Pulmonary artery endothelial cell (primary cell): Measurements from ENCODE around the gene CHML. TPM values are rescaled to one million over a fixed set of nuclear protein-coding genes. Genes with fewer than 3 reads are reported as not detected.

Experiments
- DNase-seq: peaks from one replicate; pipeline ENCODE4 v3.0.0-alpha.2; 2011; ENCODE audit warnings: low read depth, low spot score
- total RNA-seq: library from RNA; depleted of rRNA; stranded (reverse); fragments of >200 nt; gene quantifications from 2 replicates; pipeline ENCODE4 v1.2.3, GENCODE V29; 2014

Gene CHML
- total RNA-seq, 1 donor from 2014 or later: 21.0 TPM

DNA sequence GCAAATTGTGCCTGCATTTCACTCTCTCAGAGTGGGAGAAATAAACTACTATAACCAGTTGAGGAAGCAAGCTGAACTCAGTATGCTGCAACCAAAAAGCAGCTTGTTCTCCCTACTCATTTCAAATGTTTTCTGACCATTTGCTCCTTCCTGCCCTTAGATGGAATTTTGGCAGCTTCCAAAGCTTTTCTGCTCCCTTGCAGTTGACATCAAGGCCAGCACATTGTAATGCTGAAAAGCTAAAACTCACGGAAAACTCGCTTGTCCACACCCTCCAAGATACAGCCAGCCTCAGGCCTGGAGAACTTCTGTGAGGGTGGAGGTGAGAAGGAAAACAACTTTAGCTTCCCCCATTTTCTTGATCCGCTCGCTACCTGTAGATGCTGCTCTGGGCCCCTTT, 5.0 kb upstream of the CHML start:
- DNase-seq: no peak

- DNase-seq: no peak
Observed at GRCh38 chr1:241644259-241644658, 4.1 kb upstream of the CHML start.

GRCh38 chr1:241642593-241642944, 2.4 kb upstream of the CHML start:
- no peak for DNase-seq

DNA sequence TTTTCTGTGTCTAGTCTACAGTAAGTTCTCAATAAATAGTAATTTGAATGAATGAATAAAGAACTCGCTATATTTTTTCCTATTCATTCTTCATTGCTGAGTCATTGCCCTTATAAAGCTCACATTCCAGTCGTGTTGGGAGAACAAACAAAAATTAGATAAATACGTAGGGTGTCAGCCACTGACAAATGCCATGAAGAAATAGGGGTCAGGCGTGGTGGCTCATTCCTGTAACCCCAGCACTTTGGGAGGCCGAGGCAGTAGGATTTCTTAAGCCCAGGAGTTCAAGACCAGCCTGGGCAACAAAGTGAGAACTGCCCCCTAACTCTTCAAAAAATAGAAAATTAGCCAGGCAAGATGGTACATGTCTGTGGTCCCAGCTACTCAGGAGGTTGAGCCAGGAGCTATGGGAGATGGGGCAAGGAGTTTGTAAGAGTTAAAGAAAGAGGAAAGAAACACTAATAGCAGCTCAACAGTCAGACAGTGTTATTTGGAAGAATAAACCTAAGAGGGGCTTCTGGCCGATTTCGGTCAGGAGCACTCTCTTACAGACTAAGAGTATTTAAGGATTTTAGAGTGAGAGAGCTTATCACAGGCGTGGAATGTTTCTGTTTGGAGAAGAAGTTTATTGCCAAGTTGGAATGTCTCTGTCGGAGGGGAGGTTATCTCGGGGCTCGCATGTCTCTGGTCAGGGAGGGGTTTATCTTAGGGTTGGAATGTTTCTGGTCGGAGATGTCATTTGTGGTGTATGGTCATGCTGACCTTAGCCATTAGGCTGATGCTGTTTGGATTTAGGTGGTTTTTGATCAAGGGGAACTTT, 1.8 kb upstream of the CHML start:
- DNase-seq: no peak

DNA sequence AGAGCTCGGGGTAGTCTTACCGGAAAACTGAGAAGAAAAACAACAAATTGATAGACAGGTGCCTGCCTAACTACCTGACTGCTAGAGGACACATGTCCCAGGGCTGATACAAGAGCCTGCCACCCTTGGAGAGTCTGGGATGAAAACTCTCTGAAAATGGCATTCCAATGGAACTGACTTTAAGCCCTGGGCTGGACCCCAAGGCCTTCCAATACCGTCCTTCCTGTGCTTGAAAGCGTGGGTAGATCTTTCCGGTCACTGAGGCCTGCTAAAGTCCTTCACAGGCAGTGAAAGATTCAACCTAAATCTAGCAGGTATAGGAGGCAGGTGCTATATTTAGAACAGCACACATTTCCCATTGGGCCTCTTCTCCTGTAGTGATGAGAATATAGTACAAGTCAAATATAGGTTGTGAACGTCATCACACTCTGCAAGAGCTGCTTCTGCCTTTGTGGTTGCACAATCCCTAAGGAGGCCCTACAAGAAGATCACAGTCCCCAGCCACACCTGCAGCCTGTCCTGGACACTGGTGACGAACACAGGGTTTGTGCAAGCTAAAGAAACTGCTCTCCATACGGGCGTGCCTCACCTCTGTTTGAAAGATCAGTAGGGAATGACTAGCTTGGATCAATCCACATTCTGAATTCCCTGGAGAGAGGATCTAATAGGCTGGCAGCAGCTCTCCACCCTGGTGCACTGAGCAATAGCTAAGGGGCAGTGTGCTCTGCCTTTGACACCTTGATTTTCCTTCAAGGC, 876 bp upstream of the CHML start:
- DNase-seq: no peak

DNA sequence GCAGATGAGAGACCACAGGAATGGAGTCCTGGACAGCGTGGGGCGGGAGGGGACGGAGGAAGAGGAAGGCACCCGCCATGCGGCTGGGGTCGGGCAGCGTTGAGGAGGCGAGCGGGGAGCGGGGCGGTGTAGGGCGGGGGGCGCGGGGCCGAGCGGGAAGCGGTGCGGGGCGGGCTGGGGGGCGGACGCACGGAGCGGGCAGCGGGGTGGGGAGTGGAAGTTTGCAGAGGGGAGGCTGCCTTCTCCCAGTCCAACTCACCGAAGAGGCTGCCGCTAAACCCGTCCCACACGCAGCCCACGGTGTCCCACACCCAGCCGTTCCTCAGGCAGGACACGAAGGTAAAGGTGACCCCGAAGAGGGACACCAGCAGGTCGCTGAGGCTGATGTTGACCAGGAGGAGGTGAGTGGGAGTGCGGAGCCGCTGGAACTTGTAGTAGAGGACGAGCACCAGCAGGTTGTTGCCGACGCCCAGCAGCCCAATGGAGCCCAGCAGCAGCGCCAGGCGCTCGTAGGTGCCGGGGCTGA, 483 bp downstream of the CHML start:
- DNase-seq: no peak

- DNase-seq: no peak
Observed at GRCh38 chr1:241638909-241639622, 1.1 kb downstream of the CHML start.

GRCh38 chr1:241638099-241638682, 2.0 kb downstream of the CHML start:
- no peak for DNase-seq

GRCh38 chr1:241637604-241638003, 2.6 kb downstream of the CHML start:
- DNase-seq: no peak

DNA sequence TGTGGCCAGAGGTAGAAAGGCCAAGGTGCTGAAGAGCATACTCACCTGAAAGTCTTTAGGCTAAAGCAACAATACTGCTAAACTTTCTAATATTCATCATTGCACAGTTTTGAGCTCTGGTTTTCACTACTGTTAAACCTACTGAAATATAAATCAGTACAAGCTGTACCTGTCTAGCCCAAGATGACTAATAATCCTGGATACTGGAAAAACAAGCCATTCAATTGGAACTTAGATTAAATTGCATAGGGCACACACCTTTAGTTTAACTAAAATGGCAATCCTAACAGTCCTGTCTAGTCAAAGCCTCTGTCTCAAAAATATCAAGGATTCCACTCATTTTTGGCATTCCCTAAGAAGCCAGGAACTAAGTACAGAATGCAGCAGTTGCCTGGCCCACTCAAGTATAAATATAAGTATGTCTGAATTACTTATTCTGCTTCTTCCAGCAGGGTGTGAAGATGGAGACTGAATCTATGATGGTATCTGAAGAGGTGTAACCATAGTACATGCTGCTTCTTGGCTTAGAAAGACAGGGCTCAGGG, 3.1 kb downstream of the CHML start:
- DNase-seq: no peak

DNA sequence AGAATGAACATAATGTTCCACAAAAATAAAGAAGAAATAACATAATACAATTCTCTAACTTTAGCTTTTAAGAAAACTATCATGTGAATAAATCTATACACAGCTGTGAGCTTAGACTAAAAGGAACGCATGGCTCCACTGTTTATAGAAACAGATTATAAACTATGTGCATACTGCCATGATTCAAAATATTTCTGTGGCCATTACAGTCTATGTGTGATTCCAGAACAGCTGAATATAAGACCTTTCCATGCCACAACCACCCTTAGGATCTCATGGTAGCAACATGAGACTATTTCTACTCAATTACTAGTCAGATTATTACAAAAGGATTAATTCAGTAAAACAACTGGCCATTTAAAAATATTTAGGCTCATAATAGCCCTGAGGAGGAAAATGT, 3.9 kb downstream of the CHML start:
- no peak for DNase-seq

DNA sequence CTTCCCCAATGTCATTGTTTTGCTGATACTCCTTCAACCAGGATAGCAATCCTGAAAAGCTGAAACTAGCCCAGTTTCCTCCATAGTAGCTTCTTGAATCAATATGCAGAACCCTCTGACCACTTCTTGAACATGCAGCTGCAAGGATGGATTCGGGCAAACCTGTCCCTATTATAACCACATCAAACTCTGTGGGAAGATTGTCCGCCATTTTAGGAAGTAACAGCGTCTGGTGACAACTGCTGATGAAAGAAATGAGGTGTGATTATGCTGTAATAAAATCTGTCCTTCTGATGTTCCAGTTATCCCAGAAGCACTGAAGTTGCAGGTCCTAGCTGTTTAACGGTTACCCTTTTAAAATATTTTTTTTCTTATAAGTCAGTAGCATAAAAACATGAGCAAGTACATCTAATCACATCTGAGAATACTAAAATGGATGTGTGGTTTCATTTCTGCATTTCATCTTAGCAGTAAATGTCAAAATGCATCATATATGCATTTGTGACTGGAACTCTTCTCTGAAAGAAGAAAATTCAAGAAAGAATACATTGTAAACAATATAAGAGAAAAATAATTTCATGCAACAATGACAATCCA, 4.5 kb downstream of the CHML start:
- DNase-seq: no peak

DNA sequence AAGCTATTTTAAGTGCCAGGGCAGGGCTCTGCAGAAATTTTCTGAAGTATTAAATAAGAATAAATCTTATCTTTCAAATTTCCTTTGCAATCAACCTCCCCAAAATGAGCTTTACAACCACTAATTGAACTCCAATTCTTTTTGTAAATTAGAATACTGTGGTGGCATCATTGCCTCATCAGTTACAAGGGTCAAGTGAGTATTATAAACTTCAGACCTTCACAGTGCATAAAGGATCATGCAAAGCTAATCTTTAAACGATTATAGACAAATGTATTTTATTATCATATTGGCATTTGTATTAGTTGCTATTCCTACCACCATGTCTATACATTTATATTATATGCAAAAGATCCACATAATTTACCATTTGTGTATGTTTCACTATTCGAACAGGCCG, 7.2 kb downstream of the CHML start:
- DNase-seq: no peak

GRCh38 chr1:241631674-241632073, 8.5 kb downstream of the CHML start:
- no peak for DNase-seq

DNA sequence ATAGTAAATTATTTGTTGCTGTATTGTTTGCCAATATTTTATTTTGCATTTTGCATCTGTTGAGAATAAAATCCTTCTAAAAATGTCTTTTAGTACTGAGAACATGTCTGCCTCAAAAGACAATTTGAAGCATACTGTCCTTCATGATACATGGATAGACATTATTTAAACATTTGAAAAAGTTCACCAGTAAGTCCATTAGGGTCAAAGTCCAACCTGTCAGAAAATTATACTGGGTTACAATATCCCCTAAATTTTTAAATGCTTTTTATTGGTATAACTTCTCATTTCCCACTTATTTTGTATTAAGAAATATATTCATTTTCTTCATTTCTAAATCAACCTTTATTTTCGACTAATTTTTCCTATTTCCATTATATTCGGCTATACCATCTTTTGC, 9.3 kb downstream of the CHML start:
- no peak for DNase-seq

- DNase-seq: no peak
Observed at GRCh38 chr1:241630476-241630875, 9.7 kb downstream of the CHML start.

GRCh38 chr1:241630005-241630404, 10.2 kb downstream of the CHML start:
- no peak for DNase-seq

GRCh38 chr1:241627453-241628259, 12.5 kb downstream of the CHML start:
- DNase-seq: no peak

- no peak for DNase-seq
Observed at GRCh38 chr1:241624935-241625334, 15.2 kb downstream of the CHML start.

GRCh38 chr1:241622669-241623068, 17.5 kb downstream of the CHML start:
- no peak for DNase-seq
